Kidney (tissue), 14 donors: ENCODE results near the gene TNFAIP1. TPM values are rescaled to one million over a fixed set of nuclear protein-coding genes. Genes with fewer than 3 reads are reported as not detected.
"Not testable (repeated sequence)": the region's sequence is repeated elsewhere in the genome, so short reads cannot be mapped to it uniquely, and the experiment has no call there.

Experiments used
- DNase-seq, 5 donors: peaks; one replicate each; pipeline ENCODE4 v3.0.0-alpha.2; 2013 to 2020
- FAIRE-seq: peaks from 2 replicates; lab custom pipeline; 2012; peaks lifted over from hg19 to GRCh38; lab: Jason Lieb, UNC
- H3K27ac ChIP-seq, 2 donors: one replicate each; pipeline ENCODE4 v1.7.0; 2013; ENCODE audit warnings: low read depth in 2 of 2, low read length in 2 of 2, inconsistent platforms in 1 of 2
- H3K27me3 ChIP-seq: one replicate; pipeline ENCODE4 v1.7.1; 2013; ENCODE audit warnings: low read length, inconsistent platforms; ENCODE audit not compliant: control insufficient read depth, insufficient read depth
- H3K36me3 ChIP-seq, 3 donors: one replicate each; pipeline versions ENCODE4 v1.7.0 to v1.7.1; 2013; ENCODE audit warnings: low read length in 3 of 3, control low read depth in 1 of 3, inconsistent platforms in 1 of 3; ENCODE audit not compliant: insufficient read depth in 3 of 3, control insufficient read depth in 2 of 3
- H3K4me1 ChIP-seq, 3 donors: one replicate each; pipeline versions ENCODE4 v1.7.0 to v1.7.1; 2013; ENCODE audit warnings: low read length in 3 of 3, inconsistent platforms in 1 of 3, low read depth in 1 of 3; ENCODE audit not compliant: control insufficient read depth in 2 of 3, insufficient read depth in 2 of 3
- H3K4me3 ChIP-seq, 3 donors: one replicate each; pipeline versions ENCODE4 v1.7.0 to v1.8.1; 2013; ENCODE audit warnings: low read length in 3 of 3, control low read depth in 1 of 3, inconsistent platforms in 1 of 3
- H3K9ac ChIP-seq, 3 donors: one replicate each; pipeline versions ENCODE4 v1.7.0 to v1.7.1; 2013; ENCODE audit warnings: low read length in 3 of 3, control low read depth in 1 of 3, inconsistent platforms in 1 of 3
- H3K9me3 ChIP-seq, 3 donors: one replicate each; pipeline versions ENCODE4 v1.7.0 to v1.7.1; 2013; ENCODE audit warnings: low read length in 3 of 3, control low read depth in 1 of 3, inconsistent platforms in 1 of 3; ENCODE audit not compliant: control insufficient read depth in 2 of 3, insufficient read depth in 1 of 3
- CTCF ChIP-seq: IDR thresholded peaks from 3 replicates; pipeline ENCODE4 v1.5.1; 2012; ENCODE audit warnings: mild to moderate bottlenecking, moderate library complexity, borderline replicate concordance; ENCODE audit not compliant: insufficient read depth; ENCODE audit errors: extremely low read depth
- intact Hi-C: fragments of 100-400 bp; cut with DNase I; formaldehyde crosslinking; loops from one replicate; pipeline ENCODE4 v1.11.1; 2022
- polyA plus RNA-seq: library from polyadenylated mRNA; stranded (reverse); fragments of 350-450 nt; fragmentation: Illumina TruSeq; extraction: RNeasy Lipid Tissue Mini Kit (QIAGEN cat#74804); gene quantifications from one replicate; pipeline ENCODE4 v1.2.3, GENCODE V29; 2014; ENCODE audit warnings: low read depth, low replicate concordance; ENCODE audit not compliant: insufficient read depth
- total RNA-seq: library from RNA; stranded (reverse); fragmentation: NEBNext Ultra II Directional; extraction: Animal tissue kit (Norgen Biotek cat#: 25700); gene quantifications from one replicate; pipeline ENCODE4 v1.2.1, GENCODE V29; 2021
- donor health status: control.
- donor health status: control.
- donor health status: control.
- donor health status: control.
- donor health status: control.
- donor health status: DM: yes; HTN: yes; CAD: no.
- donor health status: Normal renal cell carcinoma (clear cell type).

TNFAIP1 gene
- total and polyA plus RNA-seq, 2 donors from 2014 or later = 28.9 to 83.9 TPM

GRCh38 chr17:28291780-28292330, 43.7 kb upstream of the TNFAIP1 start:
- DNase-seq (no peak), FAIRE-seq (no peak)
- Histone ChIP-seq H3K4me3 (no peak overlapping the region), H3K36me3 (no peaks in the 10 kb centered on the region), H3K27me3 (no peaks in the 10 kb centered on the region), H3K27ac (no peak overlapping the region), H3K9ac (no peak overlapping the region), H3K9me3 (no peaks in the 10 kb centered on the region), H3K4me1 (no peaks in the 10 kb centered on the region)
- TF ChIP-seq CTCF = no peak
- intact Hi-C loops = no loop called here

- intact Hi-C loops, H3K36me3 ChIP-seq, FAIRE-seq, H3K4me1 ChIP-seq, H3K27ac ChIP-seq, H3K9ac ChIP-seq, H3K27me3 ChIP-seq, DNase-seq, H3K4me3 ChIP-seq, H3K9me3 ChIP-seq: not testable (repeated sequence)
Observed at GRCh38 chr17:28292878-28293277, 42.7 kb upstream of the TNFAIP1 start.

- FAIRE-seq = no peak
- intact Hi-C loops = no loop called here
- no peak for TF ChIP-seq CTCF
Observed at GRCh38 chr17:28293994-28294393, 41.6 kb upstream of the TNFAIP1 start.

GRCh38 chr17:28295677-28296578, 39.6 kb upstream of the TNFAIP1 start:
- TF ChIP-seq CTCF = no peak
- no peaks in the 10 kb centered on the region for H3K36me3 ChIP-seq
- no peaks in the 10 kb centered on the region for H3K27me3 ChIP-seq
- intact Hi-C loops = no loop called here
- no peak overlapping the region for H3K4me3 ChIP-seq
- H3K9me3 ChIP-seq = no peaks in the 10 kb centered on the region
- no peak overlapping the region for H3K9ac ChIP-seq
- DNase-seq (no peak), FAIRE-seq (no peak)
- no peak overlapping the region for H3K27ac ChIP-seq
- H3K4me1 ChIP-seq = no peaks in the 10 kb centered on the region

More at GRCh38 chr17:28293994-28294393, 41.6 kb upstream of the TNFAIP1 start:
- Histone ChIP-seq H3K4me1 (no peaks in the 10 kb centered on the region), H3K4me3 (no peak overlapping the region), H3K27ac (no peak overlapping the region), H3K36me3 (no peaks in the 10 kb centered on the region), H3K27me3 (no peaks in the 10 kb centered on the region), H3K9ac (no peak overlapping the region), H3K9me3 (no peaks in the 10 kb centered on the region)
- DNase-seq = no peak
